ENCODE measurements around the gene PRSS1. TPM values are rescaled to one million over a fixed set of nuclear protein-coding genes. Genes with fewer than 3 reads are reported as not detected.
"Not testable (repeated sequence)": the region's sequence is repeated elsewhere in the genome, so short reads cannot be mapped to it uniquely, and the experiment has no call there.

PRSS1 gene
- total and polyA plus RNA-seq, 2 donors (not counting 3 experiments of a cell fraction or from before 2014, with no cell fraction given): not detected

DNA sequence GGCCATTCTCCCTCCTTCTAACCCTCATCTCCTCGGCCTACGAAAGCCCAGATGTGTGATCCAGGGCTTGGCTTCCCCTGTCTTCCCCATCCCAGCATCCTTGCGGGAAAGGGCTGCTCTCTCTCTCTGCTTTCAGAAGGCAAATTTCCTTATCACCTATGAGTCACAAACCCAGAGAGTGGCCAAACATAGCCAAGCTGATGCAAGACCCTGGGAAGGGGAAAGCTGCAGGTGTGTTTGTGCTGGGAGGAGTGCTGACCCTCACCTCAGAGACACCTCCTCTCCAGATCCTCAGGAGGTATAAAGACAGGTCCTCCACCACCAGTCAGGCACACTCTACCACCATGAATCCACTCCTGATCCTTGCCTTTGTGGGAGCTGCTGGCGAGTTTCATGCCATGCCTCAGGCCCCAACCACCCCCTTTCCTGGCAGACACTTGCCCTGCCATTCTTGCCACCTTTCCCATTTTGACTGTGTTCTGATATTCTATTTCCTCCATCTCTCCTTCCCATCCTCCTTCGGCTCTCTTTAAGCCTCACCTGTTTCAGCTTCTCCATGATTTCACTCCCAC, 10.9 kb downstream of the PRSS1 start:
- Histone ChIP-seq H3K36me3 (ENCODE audit: control insufficient read depth in 2 of 2, extremely low read depth in 1 of 2, insufficient read depth in 2 of 2, low read length in 2 of 2) (no peaks in the 10 kb centered on the region), H3K9me1 (replicated peaks; ENCODE audit: control insufficient read depth, extremely low read depth, insufficient read depth, low read length) (no peaks in the 10 kb centered on the region), H3K79me2 (ENCODE audit: control insufficient read depth, insufficient read depth, low read length) (no peaks in the 10 kb centered on the region), H3K9ac (replicated peaks; ENCODE audit: extremely low read depth, insufficient read depth, low read length) (no peak overlapping the region), H3K9me3 (replicated peaks; ENCODE audit: control insufficient read depth, insufficient read depth, low read length) (no peaks in the 10 kb centered on the region), H2AFZ (ENCODE audit: low read depth, low read length) (no peak overlapping the region), H3K27me3 (ENCODE audit: control insufficient read depth in 2 of 2, insufficient read depth in 2 of 2, low read length in 2 of 2) (peaks cover 3 to 25% of the 10 kb centered on the region in 2 experiments), H4K20me1 (replicated peaks; ENCODE audit: control insufficient read depth, extremely low read depth, insufficient read depth, low read length) (no peaks in the 10 kb centered on the region), H3K4me2 (ENCODE audit: insufficient read depth, low read length) (no peak overlapping the region), H3K4me1 (ENCODE audit: control insufficient read depth, extremely low read depth, insufficient read depth, low read length) (no peaks in the 10 kb centered on the region), H3K4me3 (replicated peaks in 1 of 3; ENCODE audit: insufficient read depth in 1 of 3, low read depth in 1 of 3, low read length in 3 of 3) (no peak overlapping the region), H3K27ac (ENCODE audit: insufficient read depth, low read depth, low read length) (no peak overlapping the region)
- CTCF ChIA-PET: interaction anchor here (1.6 to 2.4 kb wide), 4 partner anchors 10 to 300 kb away, joined by 3 to 8 read pairs (median 6); partner anchors contain the start of gene PRSS1
- DNase-seq (ENCODE audit: low read depth, low spot score) (no peak), FAIRE-seq (no peak)
- POLR2A ChIA-PET: no interaction called here
- dilution Hi-C loops (cut with MboI; ENCODE audit: extremely low pct_ligation_motif_present, low sequenced_read_pairs): no loop called here
- no TSS peak for BruUV-seq (replicated peaks)
- TF ChIP-seq FOS (IDR thresholded peaks at IDR 0.05; ENCODE audit: borderline replicate concordance, insufficient read depth, low read length) (no peak), POLR2AphosphoS5 (IDR thresholded peaks at IDR 0.05; ENCODE audit: insufficient read depth, low read depth, low read length) (no peak), MYC (IDR thresholded peaks at IDR 0.05; ENCODE audit: low read depth, low read length) (no peak), JUN (IDR thresholded peaks at IDR 0.05; ENCODE audit: borderline replicate concordance, insufficient read depth, insufficient read length, low read depth) (no peak), EZH2 (IDR thresholded peaks at IDR 0.05; ENCODE audit: borderline replicate concordance, low read depth, low read length, severe bottlenecking) (no peak), POLR2A (IDR thresholded peaks at IDR 0.05; ENCODE audit: low read depth, low read length) (no peak)
- TF ChIP-seq, protein P1, sequence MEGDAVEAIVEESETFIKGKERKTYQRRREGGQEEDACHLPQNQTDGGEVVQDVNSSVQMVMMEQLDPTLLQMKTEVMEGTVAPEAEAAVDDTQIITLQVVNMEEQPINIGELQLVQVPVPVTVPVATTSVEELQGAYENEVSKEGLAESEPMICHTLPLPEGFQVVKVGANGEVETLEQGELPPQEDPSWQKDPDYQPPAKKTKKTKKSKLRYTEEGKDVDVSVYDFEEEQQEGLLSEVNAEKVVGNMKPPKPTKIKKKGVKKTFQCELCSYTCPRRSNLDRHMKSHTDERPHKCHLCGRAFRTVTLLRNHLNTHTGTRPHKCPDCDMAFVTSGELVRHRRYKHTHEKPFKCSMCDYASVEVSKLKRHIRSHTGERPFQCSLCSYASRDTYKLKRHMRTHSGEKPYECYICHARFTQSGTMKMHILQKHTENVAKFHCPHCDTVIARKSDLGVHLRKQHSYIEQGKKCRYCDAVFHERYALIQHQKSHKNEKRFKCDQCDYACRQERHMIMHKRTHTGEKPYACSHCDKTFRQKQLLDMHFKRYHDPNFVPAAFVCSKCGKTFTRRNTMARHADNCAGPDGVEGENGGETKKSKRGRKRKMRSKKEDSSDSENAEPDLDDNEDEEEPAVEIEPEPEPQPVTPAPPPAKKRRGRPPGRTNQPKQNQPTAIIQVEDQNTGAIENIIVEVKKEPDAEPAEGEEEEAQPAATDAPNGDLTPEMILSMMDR (IDR thresholded peaks at IDR 0.05; ENCODE audit: extremely low read depth in 1 of 2, insufficient read depth in 1 of 2, low read depth in 1 of 2, low read length in 2 of 2): no peak
- TF ChIP-seq, protein P2, sequence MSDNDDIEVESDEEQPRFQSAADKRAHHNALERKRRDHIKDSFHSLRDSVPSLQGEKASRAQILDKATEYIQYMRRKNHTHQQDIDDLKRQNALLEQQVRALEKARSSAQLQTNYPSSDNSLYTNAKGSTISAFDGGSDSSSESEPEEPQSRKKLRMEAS (IDR thresholded peaks at IDR 0.05; ENCODE audit: insufficient read depth, insufficient read length): no peak
- intact Hi-C loops (cut with micrococcal nuclease): no loop called here

DNA sequence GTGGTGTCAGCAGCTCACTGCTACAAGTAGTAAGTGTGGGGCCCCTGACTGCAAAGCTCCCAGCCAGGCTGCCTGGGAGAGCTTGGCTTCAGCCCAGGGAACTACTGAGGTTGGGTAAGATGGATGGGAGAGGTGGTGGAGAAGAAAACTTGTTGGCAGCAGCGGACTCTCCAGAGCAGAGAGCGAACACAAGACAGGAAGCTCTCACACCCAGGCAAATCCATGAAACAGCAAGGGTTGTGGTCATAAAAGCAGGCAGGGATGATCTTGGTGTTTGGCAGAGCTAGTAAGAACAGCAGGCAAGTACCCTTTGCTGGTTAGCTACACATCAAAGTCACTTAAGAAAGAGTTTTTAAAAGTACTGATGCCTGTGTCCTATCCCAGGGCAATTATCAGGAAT, 12.3 kb downstream of the PRSS1 start:
- H2AFZ ChIP-seq (ENCODE audit: low read depth, low read length); DNase-seq (ENCODE audit: low read depth, low spot score); H3K36me3 ChIP-seq (ENCODE audit: control insufficient read depth in 2 of 2, extremely low read depth in 1 of 2, insufficient read depth in 2 of 2, low read length in 2 of 2); H4K20me1 ChIP-seq (replicated peaks; ENCODE audit: control insufficient read depth, extremely low read depth, insufficient read depth, low read length); intact Hi-C loops (cut with micrococcal nuclease); H3K9ac ChIP-seq (replicated peaks; ENCODE audit: extremely low read depth, insufficient read depth, low read length); H3K4me1 ChIP-seq (ENCODE audit: control insufficient read depth, extremely low read depth, insufficient read depth, low read length); H3K9me1 ChIP-seq (replicated peaks; ENCODE audit: control insufficient read depth, extremely low read depth, insufficient read depth, low read length); dilution Hi-C loops (cut with MboI; ENCODE audit: extremely low pct_ligation_motif_present, low sequenced_read_pairs); H3K4me2 ChIP-seq (ENCODE audit: insufficient read depth, low read length); FAIRE-seq; H3K27ac ChIP-seq (ENCODE audit: insufficient read depth, low read depth, low read length); H3K9me3 ChIP-seq (replicated peaks; ENCODE audit: control insufficient read depth, insufficient read depth, low read length); BruUV-seq (replicated peaks); H3K4me3 ChIP-seq (replicated peaks in 1 of 3; ENCODE audit: insufficient read depth in 1 of 3, low read depth in 1 of 3, low read length in 3 of 3); H3K79me2 ChIP-seq (ENCODE audit: control insufficient read depth, insufficient read depth, low read length); POLR2A ChIA-PET: not testable (repeated sequence)
- peaks cover 3 to 25% of the 10 kb centered on the region in 2 experiments for H3K27me3 ChIP-seq (ENCODE audit: control insufficient read depth in 2 of 2, insufficient read depth in 2 of 2, low read length in 2 of 2)
- CTCF ChIA-PET: interaction anchor here (1.6 to 2.4 kb wide), 3 partner anchors 11 to 302 kb away, joined by 3 to 8 read pairs (median 7); partner anchors contain the start of gene PRSS1

Data from endothelial cell of umbilical vein (primary cell).